ENCODE measurements around the gene NR1D1. TPM values are rescaled to one million over a fixed set of nuclear protein-coding genes. Genes with fewer than 3 reads are reported as not detected.

The NR1D1 gene
- total and polyA plus RNA-seq, 2 of the 13 experiments (the other 11 are each of a cell fraction or from before 2014, with no cell fraction given): 2.1 to 2.7 TPM

- intact Hi-C loops (cut with micrococcal nuclease; ENCODE audit: unreplicated experiment) (no loop called here), in situ Hi-C loops (cut with HindIII; ENCODE audit: extremely low pct_ligation_motif_present, low pct_unique_long_range_greater_than_20kb) (loop anchor here (5.0 kb wide), 1 partner anchor 51 kb away; no protein-coding TSS in a partner anchor)
- H3K36me3 ChIP-seq (replicated peaks in 1 of 2; ENCODE audit: control insufficient read depth in 1 of 2, insufficient read depth in 2 of 2, low read length in 2 of 2): peaks cover 21 to 49% of the 10 kb centered on the region in 2 experiments
- H3K9me3 ChIP-seq (ENCODE audit: low read length): no peaks in the 10 kb centered on the region
- WGBS (ENCODE audit: low lambda C conversion rate): 94% methylated on average over 22 of the region's 28 CpGs
- H4K20me1 ChIP-seq (ENCODE audit: insufficient read depth, low read length): no peaks in the 10 kb centered on the region
- no peak for DNase-seq (ENCODE audit: low spot score)
- ATAC-seq: no peak
- no peaks in the 10 kb centered on the region for H3K27me3 ChIP-seq (ENCODE audit: control insufficient read depth in 1 of 2, insufficient read depth in 2 of 2, low read length in 2 of 2)
- H3K4me2 ChIP-seq (ENCODE audit: low read depth, low read length): no peak overlapping the region
- H3K9ac ChIP-seq (ENCODE audit: insufficient read depth, low read depth, low read length): no peak overlapping the region
- no peak overlapping the region for H3K4me3 ChIP-seq (replicated peaks in 1 of 3; ENCODE audit: insufficient read depth in 1 of 3, low read depth in 2 of 3, low read length in 3 of 3)
- POLR2A ChIA-PET: interaction anchor here (1.5 to 2.7 kb wide), 3 partner anchors 11 to 25 kb away, joined by 5 to 9 read pairs (median 9); partner anchors contain the start of gene NR1D1
- CTCF ChIA-PET (ENCODE audit: low intra/inter-chr PET ratio, low total read pairs): no interaction called here
- 0 out of 2 replicates have a peak, but pooled peaks cover 13% of the 10 kb centered on the region for H3K4me1 ChIP-seq (ENCODE audit: insufficient read depth, low read length)
- no peak for FAIRE-seq
- H2AFZ ChIP-seq (ENCODE audit: low read length): no peak overlapping the region
- no TSS peak for BruUV-seq (replicated peaks)
- no peaks in the 10 kb centered on the region for H3K79me2 ChIP-seq (ENCODE audit: insufficient read depth, low read length)
- no peak overlapping the region for H3K27ac ChIP-seq (ENCODE audit: extremely low read length, insufficient read depth, low read length)
- no peak for TF ChIP-seq ZNF296 (CRISPR knock-in tag; conservative IDR thresholded peaks at IDR 0.05)
- no peak for TF ChIP-seq GPN1 (CRISPR knock-in tag; IDR thresholded peaks at IDR 0.05; ENCODE audit: borderline replicate concordance)
- TF ChIP-seq, protein P1, sequence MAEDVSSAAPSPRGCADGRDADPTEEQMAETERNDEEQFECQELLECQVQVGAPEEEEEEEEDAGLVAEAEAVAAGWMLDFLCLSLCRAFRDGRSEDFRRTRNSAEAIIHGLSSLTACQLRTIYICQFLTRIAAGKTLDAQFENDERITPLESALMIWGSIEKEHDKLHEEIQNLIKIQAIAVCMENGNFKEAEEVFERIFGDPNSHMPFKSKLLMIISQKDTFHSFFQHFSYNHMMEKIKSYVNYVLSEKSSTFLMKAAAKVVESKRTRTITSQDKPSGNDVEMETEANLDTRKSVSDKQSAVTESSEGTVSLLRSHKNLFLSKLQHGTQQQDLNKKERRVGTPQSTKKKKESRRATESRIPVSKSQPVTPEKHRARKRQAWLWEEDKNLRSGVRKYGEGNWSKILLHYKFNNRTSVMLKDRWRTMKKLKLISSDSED (CRISPR knock-in tag; IDR thresholded peaks at IDR 0.05): no peak
- peak; percentile 49 for TF ChIP-seq HNF4A (CRISPR knock-in tag; IDR thresholded peaks at IDR 0.05)
- no peak for TF ChIP-seq HNRNPH1 (optimal IDR thresholded peaks at IDR 0.05; ENCODE audit: low read depth, low read length)
- no peak for TF ChIP-seq SMAD3 (CRISPR knock-in tag; IDR thresholded peaks at IDR 0.05)
- TF ChIP-seq ZNF569 (CRISPR knock-in tag; IDR thresholded peaks at IDR 0.05; ENCODE audit: borderline replicate concordance): no peak
- TF ChIP-seq SCMH1 (CRISPR knock-in tag; IDR thresholded peaks at IDR 0.05; ENCODE audit: borderline replicate concordance): no peak
- TF ChIP-seq MAF1 (CRISPR knock-in tag; IDR thresholded peaks at IDR 0.05; ENCODE audit: borderline replicate concordance): no peak
- no peak for TF ChIP-seq ZNF503 (CRISPR knock-in tag; IDR thresholded peaks at IDR 0.05)
- no peak for TF ChIP-seq ZNF484 (CRISPR knock-in tag; IDR thresholded peaks at IDR 0.05; ENCODE audit: borderline replicate concordance, low read depth)
- no peak for TF ChIP-seq KAT8 (CRISPR knock-in tag; IDR thresholded peaks at IDR 0.05)
- no peak for TF ChIP-seq SOX13 (IDR thresholded peaks at IDR 0.05)
- no peak for TF ChIP-seq SOX13 (CRISPR knock-in tag; conservative IDR thresholded peaks at IDR 0.05 in 1 of 2, IDR thresholded peaks at IDR 0.05 in 1 of 2)
- no peak for TF ChIP-seq NR0B2 (CRISPR knock-in tag; IDR thresholded peaks at IDR 0.05)
- TF ChIP-seq BATF2 (CRISPR knock-in tag; IDR thresholded peaks at IDR 0.05): no peak
- no peak for TF ChIP-seq POLR2A (IDR thresholded peaks at IDR 0.05; ENCODE audit: insufficient read depth in 1 of 2, low read depth in 2 of 2, low read length in 2 of 2)
- TF ChIP-seq ARNTL (CRISPR knock-in tag; IDR thresholded peaks at IDR 0.05): no peak
These were observed 12.3 kb downstream of the NR1D1 start for GRCh38 chr17:40087903-40088718.
